Measurements from ENCODE around the gene RBFOX1. TPM values are rescaled to one million over a fixed set of nuclear protein-coding genes. Genes with fewer than 3 reads are reported as not detected.

RBFOX1 gene
- total RNA-seq, 8 experiments from 2014 or later = 1.4 to 77.7 (median 41.3) TPM; not detected in 2

DNA sequence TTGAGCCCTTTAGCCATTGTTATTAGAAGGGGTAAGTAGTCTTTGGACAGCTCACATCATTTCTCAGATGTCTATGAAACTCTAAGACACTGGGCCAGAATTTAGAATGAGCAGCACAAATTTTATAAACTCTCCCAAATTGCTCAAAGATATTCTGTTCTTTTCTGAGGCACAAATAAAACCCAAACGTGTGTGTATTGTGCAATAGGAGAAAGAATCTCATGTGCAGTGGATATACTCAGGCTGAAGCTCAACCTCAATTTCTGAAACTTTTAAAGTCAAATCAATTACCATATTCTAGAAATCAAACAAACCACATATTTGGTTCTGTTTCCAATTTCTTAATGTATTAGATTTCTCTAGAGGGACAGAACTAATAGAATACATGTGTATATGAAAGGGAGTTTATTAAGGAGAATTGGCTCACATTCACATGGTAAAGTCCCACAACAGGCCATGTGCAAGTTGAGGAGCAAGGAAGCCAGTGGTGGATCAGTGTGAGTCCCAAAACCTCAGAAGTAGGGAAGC lies 403.6 kb downstream of the RBFOX1 start:
- WGBS, 10 experiments = 0% methylated on average over 1 of the region's 1 CpG; no CpG with 5 or more reads in 7 of the 10 experiments
- in situ Hi-C loops (cut with MboI; ENCODE audit: low pct_unique_long_range_greater_than_20kb in 2 of 9, low sequenced_read_pairs in 9 of 9, unreplicated experiment in 9 of 9) = no loop called here
- H3K4me3 ChIP-seq = no peak overlapping the region
- no peak overlapping the region for H3K27ac ChIP-seq
- H3K4me1 ChIP-seq (replicated peaks in 1 of 2) = no peaks in the 10 kb centered on the region
- no peak for ATAC-seq (replicated peaks in 6 of 8)

DNA sequence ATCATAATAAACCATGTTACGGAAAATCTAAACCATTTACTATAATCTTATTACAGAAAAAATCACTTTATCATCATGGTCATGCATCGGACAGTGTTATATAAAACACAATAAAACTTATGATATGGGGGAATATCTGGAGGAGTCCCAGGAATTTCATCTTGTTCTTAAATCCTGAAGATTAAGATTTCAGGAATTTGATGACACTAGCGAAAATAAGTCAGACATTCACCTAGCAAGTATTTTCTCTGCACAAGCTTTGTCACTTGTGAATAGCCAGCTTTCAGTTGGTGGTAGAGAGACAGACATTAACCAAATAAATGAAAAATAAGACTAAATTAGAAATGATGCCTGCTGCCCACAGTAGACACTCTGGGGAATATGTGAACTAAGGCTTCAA lies 410.0 kb downstream of the RBFOX1 start:
- no peak for ATAC-seq (replicated peaks in 6 of 8)
- in situ Hi-C loops (cut with MboI; ENCODE audit: low pct_unique_long_range_greater_than_20kb in 2 of 9, low sequenced_read_pairs in 9 of 9, unreplicated experiment in 9 of 9) = no loop called here
- Histone ChIP-seq H3K4me1 (replicated peaks in 1 of 2) (no peaks in the 10 kb centered on the region), H3K27ac (no peak overlapping the region), H3K4me3 (no peak overlapping the region)
- 4 to 100% (median 73%) methylated on average over 1 to 3 of the region's 3 CpGs for WGBS, 10 experiments

DNA sequence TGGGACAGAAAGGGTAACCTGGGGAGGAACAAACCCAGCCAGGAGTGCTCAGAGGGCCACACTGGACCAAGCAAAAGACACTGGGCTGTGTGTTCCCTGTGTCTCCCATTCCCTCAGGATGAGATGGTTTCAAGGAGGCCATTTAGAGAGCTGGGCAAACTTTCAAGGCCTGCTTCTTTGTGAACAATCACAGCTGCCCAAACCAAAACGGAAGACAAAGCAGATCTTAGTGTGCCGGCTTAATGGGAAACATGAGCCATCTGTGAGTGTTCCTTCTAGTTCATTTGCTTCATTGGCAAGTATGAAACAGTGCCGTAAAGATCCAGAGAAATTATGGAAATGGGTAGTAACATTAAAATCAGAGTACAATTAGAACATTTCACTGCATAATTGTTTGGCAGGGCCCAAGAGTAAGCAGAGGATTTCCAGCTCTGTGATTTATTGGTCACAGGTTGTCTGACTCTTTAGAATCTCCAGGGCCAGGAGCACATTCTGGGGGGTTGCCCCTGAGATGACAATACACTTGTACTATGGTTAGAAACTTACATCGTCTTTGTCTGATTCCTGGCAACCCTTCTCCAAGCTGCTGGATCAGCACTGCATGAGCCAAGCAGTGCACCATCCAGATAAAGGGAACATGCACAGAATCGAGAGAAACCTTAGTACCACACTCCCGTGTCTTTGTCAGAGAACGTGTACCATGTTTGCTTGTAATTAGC lies 412.1 kb downstream of the RBFOX1 start:
- Histone ChIP-seq H3K4me1 (replicated peaks in 1 of 2) (no peaks in the 10 kb centered on the region), H3K4me3 (no peak overlapping the region), H3K27ac (no peak overlapping the region)
- in situ Hi-C loops (cut with MboI; ENCODE audit: low pct_unique_long_range_greater_than_20kb in 2 of 9, low sequenced_read_pairs in 9 of 9, unreplicated experiment in 9 of 9) = no loop called here
- peak in 2 of 8 experiments; percentile 25 to 32 for ATAC-seq (replicated peaks in 6 of 8)
- 0 to 94% (median 75%) methylated on average over 1 to 6 of the region's 7 CpGs; no CpG with 5 or more reads in 1 of the 10 experiments for WGBS, 10 experiments

DNA sequence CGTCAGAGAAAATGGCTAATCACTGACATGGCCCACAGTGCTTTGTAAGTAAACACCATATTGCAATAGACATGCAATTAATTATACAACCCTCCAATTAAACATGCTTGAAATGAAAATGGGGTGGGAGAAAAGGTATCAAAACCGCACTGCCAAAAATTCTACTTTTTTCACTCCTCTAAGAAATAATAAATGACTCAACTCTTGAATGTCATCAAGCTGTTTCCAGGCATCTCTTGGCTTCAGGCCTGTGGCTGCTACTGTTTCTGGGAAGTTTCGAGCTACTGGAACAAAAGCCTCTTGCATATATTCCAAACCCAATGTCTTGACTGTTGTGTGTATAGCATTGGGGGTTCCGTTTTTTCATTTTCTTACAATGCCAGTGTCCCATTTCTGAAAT lies 412.6 kb downstream of the RBFOX1 start:
- no peak for ATAC-seq (replicated peaks in 6 of 8)

DNA sequence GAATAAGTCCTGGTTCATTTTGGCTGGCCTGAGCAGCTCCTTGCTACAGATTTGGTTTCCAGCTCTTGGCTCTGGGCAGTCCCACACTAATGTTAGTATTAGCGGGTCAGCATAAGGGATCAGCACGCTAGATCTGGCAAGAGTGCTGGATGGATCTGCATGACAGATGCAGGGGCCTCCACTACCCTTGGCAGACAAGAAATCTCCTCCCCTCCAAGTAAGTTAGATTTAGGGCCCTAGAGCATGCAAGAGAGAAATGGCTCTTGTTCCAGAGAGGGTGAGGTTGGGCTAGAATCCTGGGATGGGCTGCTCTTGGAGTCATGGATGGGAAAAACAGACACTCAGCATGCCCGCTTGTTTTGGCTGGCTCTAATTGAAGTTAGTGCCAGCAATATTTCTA lies 414.3 kb downstream of the RBFOX1 start:
- H3K4me3 ChIP-seq = no peak overlapping the region
- no peak overlapping the region for H3K27ac ChIP-seq
- in situ Hi-C loops (cut with MboI; ENCODE audit: low pct_unique_long_range_greater_than_20kb in 2 of 9, low sequenced_read_pairs in 9 of 9, unreplicated experiment in 9 of 9) = no loop called here
- ATAC-seq (replicated peaks in 6 of 8) = no peak
- WGBS, 10 experiments = 0 to 100% (median 61%) methylated on average over 1 to 3 of the region's 3 CpGs; no CpG with 5 or more reads in 2 of the 10 experiments
- no peaks in the 10 kb centered on the region for H3K4me1 ChIP-seq (replicated peaks in 1 of 2)

More for the DNA sequence above, 412.6 kb downstream of the RBFOX1 start:
- 0 to 93% (median 52%) methylated on average over 2 to 4 of the region's 4 CpGs; no CpG with 5 or more reads in 1 of the 10 experiments for WGBS, 10 experiments
- Histone ChIP-seq H3K4me3 (no peak overlapping the region), H3K4me1 (replicated peaks in 1 of 2) (no peaks in the 10 kb centered on the region), H3K27ac (no peak overlapping the region)
- in situ Hi-C loops (cut with MboI; ENCODE audit: low pct_unique_long_range_greater_than_20kb in 2 of 9, low sequenced_read_pairs in 9 of 9, unreplicated experiment in 9 of 9) = no loop called here

DNA sequence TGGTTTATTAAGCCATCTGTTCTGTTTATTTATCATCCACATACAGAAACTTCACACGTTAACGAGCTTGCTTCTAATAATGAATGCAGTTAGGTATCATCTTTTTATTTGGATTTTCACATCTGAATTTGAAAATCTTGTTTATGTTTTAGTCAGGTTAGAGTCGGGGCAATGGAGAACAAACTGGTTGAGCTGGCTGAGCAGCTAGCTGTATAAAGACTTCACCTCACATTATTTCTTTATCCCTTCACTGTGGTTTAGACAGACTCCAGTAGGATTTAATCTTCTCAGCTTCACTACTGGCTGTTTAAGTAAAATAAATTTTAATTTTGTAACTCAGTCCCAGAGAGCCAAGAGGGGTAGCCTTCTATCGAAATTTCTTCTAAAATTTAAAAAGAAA lies 415.9 kb downstream of the RBFOX1 start:
- 0 to 86% (median 63%) methylated on average over 1 to 4 of the region's 4 CpGs for WGBS, 10 experiments
- Histone ChIP-seq H3K4me1 (replicated peaks in 1 of 2) (no peaks in the 10 kb centered on the region), H3K4me3 (no peak overlapping the region), H3K27ac (no peak overlapping the region)
- in situ Hi-C loops (cut with MboI; ENCODE audit: low pct_unique_long_range_greater_than_20kb in 2 of 9, low sequenced_read_pairs in 9 of 9, unreplicated experiment in 9 of 9) = no loop called here
- ATAC-seq (replicated peaks in 6 of 8) = no peak

DNA sequence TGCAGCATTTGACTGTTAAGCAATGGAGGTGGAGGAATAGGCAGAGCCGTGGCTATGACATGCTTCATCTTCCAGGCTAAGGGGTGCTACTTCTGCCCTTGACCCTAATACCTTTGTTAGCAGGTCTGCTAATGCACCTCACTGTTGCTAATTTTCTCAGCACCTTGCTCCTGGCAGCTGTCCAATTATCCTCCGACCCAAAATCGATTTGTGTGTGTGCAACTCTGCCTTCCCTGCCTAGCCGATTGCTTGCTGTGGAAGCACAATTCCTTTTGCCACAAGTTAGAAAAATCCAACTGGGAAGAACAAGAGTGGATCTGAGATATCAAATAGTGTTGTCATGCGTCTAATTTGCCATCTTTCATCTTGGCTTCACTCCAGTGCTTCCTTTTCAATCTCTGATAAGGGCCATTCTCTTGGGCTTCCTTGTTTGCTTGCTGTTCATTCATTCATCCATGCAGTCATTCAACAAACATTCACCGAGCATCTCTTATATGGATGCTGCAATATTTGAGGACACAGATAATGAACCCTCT lies 422.8 kb downstream of the RBFOX1 start:
- Histone ChIP-seq H3K4me3 (no peak overlapping the region), H3K4me1 (replicated peaks in 1 of 2) (peaks cover 0 to 6% of the 10 kb centered on the region in 2 donors), H3K27ac (no peak overlapping the region)
- in situ Hi-C loops (cut with MboI; ENCODE audit: low pct_unique_long_range_greater_than_20kb in 2 of 9, low sequenced_read_pairs in 9 of 9, unreplicated experiment in 9 of 9) = no loop called here
- no peak for ATAC-seq (replicated peaks in 6 of 8)
- 5 to 90% (median 58%) methylated on average over 1 to 6 of the region's 6 CpGs; no CpG with 5 or more reads in 1 of the 10 experiments for WGBS, 10 experiments
